ENCODE measurements around the gene TANGO6. TPM values are rescaled to one million over a fixed set of nuclear protein-coding genes. Genes with fewer than 3 reads are reported as not detected.
"Not testable (repeated sequence)": the region's sequence is repeated elsewhere in the genome, so short reads cannot be mapped to it uniquely, and the experiment has no call there.

TANGO6 gene
- total and polyA plus RNA-seq, 2 of the 8 experiments (the other 6 are each of a cell fraction or from before 2014, with no cell fraction given) = 5.0 to 19.5 TPM

DNA sequence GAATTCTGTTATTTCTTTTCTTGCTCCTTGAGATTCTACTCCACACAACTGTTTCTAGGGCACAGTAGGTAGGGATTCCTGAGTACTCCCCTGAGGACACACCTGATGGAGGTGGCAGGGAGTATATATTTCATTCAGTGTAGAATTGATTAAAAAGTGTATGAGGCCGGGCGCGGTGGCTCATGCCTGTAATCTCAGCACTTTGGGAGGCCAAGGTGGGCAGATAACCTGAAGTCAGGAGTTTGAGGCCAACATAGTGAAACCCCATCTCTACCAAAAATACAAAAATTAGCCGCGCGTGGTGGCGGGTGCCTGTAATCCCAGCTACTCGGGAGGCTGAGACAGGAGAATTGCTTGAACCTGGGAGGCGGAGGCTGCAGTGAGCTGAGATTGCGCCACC is 283.5 kb downstream of the TANGO6 start:
- not testable (repeated sequence) for H2AK5ac ChIP-seq (ENCODE audit: low read depth, low read length); H3K9me3 ChIP-seq (ENCODE audit: insufficient read depth in 2 of 2, low read depth in 1 of 2, low read length in 1 of 2); H3K27me3 ChIP-seq (replicated peaks in 1 of 4; ENCODE audit: control insufficient read depth in 3 of 4, extremely low read depth in 1 of 4, insufficient read depth in 3 of 4, low read length in 3 of 4); H3K4me2 ChIP-seq (ENCODE audit: insufficient read depth in 1 of 2, low read depth in 2 of 2, low read length in 2 of 2); H3K23me2 ChIP-seq (ENCODE audit: low read depth, low read length); H4K20me1 ChIP-seq (replicated peaks in 1 of 2; ENCODE audit: control insufficient read depth in 1 of 2, insufficient read depth in 2 of 2, low read length in 2 of 2); H2AFZ ChIP-seq (ENCODE audit: low read length); H3K27ac ChIP-seq (ENCODE audit: low read depth, low read length); H2BK15ac ChIP-seq (ENCODE audit: low read length); H3K79me1 ChIP-seq (ENCODE audit: low read depth, low read length); H4K91ac ChIP-seq (replicated peaks; ENCODE audit: insufficient read length, low read length); H3K4me1 ChIP-seq (replicated peaks in 1 of 4; ENCODE audit: control insufficient read depth in 3 of 4, insufficient read depth in 4 of 4, low read length in 3 of 4); H4K8ac ChIP-seq (ENCODE audit: extremely low read depth, insufficient read depth, low read length); H3K4me3 ChIP-seq (ENCODE audit: extremely low read depth in 1 of 4, insufficient read depth in 2 of 4, low read depth in 3 of 4, low read length in 4 of 4); H3K56ac ChIP-seq (replicated peaks; ENCODE audit: insufficient read length, low read depth, low read length); H3K23ac ChIP-seq (ENCODE audit: insufficient read length); H2BK120ac ChIP-seq (replicated peaks; ENCODE audit: low read depth, low read length); H3K9ac ChIP-seq (replicated peaks in 1 of 4; ENCODE audit: extremely low read depth in 1 of 4, low read depth in 3 of 4, low read length in 3 of 4); H2BK5ac ChIP-seq (ENCODE audit: low read depth, low read length); FAIRE-seq; H3K36me3 ChIP-seq (ENCODE audit: control insufficient read depth in 2 of 4, insufficient read depth in 4 of 4, low read length in 3 of 4); H3K18ac ChIP-seq (ENCODE audit: extremely low read depth, low read length); H2BK20ac ChIP-seq (ENCODE audit: low read length); H2BK12ac ChIP-seq (ENCODE audit: low read depth, low read length); DNase-seq (ENCODE audit: low read depth in 1 of 2, low spot score in 2 of 2); H3K14ac ChIP-seq (ENCODE audit: insufficient read length); H4K5ac ChIP-seq (ENCODE audit: insufficient read length, low read depth, low read length); H3K4ac ChIP-seq (replicated peaks; ENCODE audit: insufficient read length, low read depth, low read length)
- ChIA-PET POLR2A (ENCODE audit: partially characterized antibody) (interaction anchor here (0.7 to 1.0 kb wide), 3 partner anchors 18 to 1262 kb away, joined by 3 to 4 read pairs (median 4); no protein-coding TSS in a partner anchor), CTCF (ENCODE audit: partially characterized antibody) (interaction anchor here (1.4 to 12.3 kb wide), 5 partner anchors 15 to 265 kb away, joined by 3 to 174 read pairs (median 7); no protein-coding TSS in a partner anchor)
- peaks cover 4 to 59% of the 10 kb centered on the region in 2 experiments; a peak in 3 of 4 replicates for H3K79me2 ChIP-seq (ENCODE audit: control insufficient read depth in 1 of 2, insufficient read depth in 2 of 2, low read length in 2 of 2)
- WGBS, 2 experiments (ENCODE audit: extremely low coverage in 1 of 2, insufficient coverage in 1 of 2, insufficient read length in 1 of 2, insufficient replicate concordance in 2 of 2, low coverage in 1 of 2, low lambda C conversion rate in 2 of 2, missing lambda C conversion rate in 1 of 2) = 98% methylated on average over 10 of the region's 10 CpGs; no CpG with 5 or more reads in 1 of the 2 experiments
